ENCODE measurements around the gene MRPL52.
"Not testable (repeated sequence)": the region's sequence is repeated elsewhere in the genome, so short reads cannot be mapped to it uniquely, and the experiment has no call there.

Gene MRPL52

GRCh38 chr14:22829661-22830442 is at the start of gene MRPL52:
TSS of gene MRPL52 (plus strand) at chr14:22829887. CDS start at chr14:22829913, 26 bp downstream.
- DNase-seq = peak; percentile 91 to 93

GRCh38 chr14:22780105-22780679 is 49.5 kb upstream of the MRPL52 start:
- DNase-seq = no peak

- DNase-seq = no peak
Measured at GRCh38 chr14:22780941-22781300, 48.8 kb upstream of the MRPL52 start.

GRCh38 chr14:22781301-22781991 is 48.2 kb upstream of the MRPL52 start:
- no peak for DNase-seq

GRCh38 chr14:22786685-22787084 is 43.0 kb upstream of the MRPL52 start:
- DNase-seq = no peak

- DNase-seq = no peak
Measured at GRCh38 chr14:22791301-22791700, 38.4 kb upstream of the MRPL52 start.

- DNase-seq = no peak
Measured at GRCh38 chr14:22792158-22792557, 37.5 kb upstream of the MRPL52 start.

GRCh38 chr14:22793550-22793949 is 36.1 kb upstream of the MRPL52 start:
- not testable (repeated sequence) for DNase-seq

GRCh38 chr14:22793976-22794375 is 35.7 kb upstream of the MRPL52 start:
- no peak for DNase-seq

GRCh38 chr14:22794551-22794951 is 35.1 kb upstream of the MRPL52 start:
- peak in 1 of 2 donors; percentile 33 for DNase-seq

- no peak for DNase-seq
Measured at GRCh38 chr14:22796087-22796707, 33.5 kb upstream of the MRPL52 start.

GRCh38 chr14:22797017-22797917 is 32.4 kb upstream of the MRPL52 start:
- no peak for DNase-seq

- DNase-seq = no peak
Measured at GRCh38 chr14:22798528-22798927, 31.2 kb upstream of the MRPL52 start.

- no peak for DNase-seq
Measured at GRCh38 chr14:22800346-22800745, 29.3 kb upstream of the MRPL52 start.

- no peak for DNase-seq
Measured at GRCh38 chr14:22801716-22802115, 28.0 kb upstream of the MRPL52 start.

- DNase-seq = no peak
Measured at GRCh38 chr14:22802860-22803686, 26.6 kb upstream of the MRPL52 start.

- DNase-seq = no peak
Measured at GRCh38 chr14:22803687-22803974, 26.1 kb upstream of the MRPL52 start.

GRCh38 chr14:22805235-22805634 is 24.5 kb upstream of the MRPL52 start:
- not testable (repeated sequence) for DNase-seq

- DNase-seq = no peak
Measured at GRCh38 chr14:22807432-22808087, 22.1 kb upstream of the MRPL52 start.

- no peak for DNase-seq
Measured at GRCh38 chr14:22808388-22809209, 21.1 kb upstream of the MRPL52 start.

Data from CD4-positive, alpha-beta T cell treated with Interferon alpha-2 for 1 hour (primary cell).